ENCODE data around the gene E2F1.
"Not testable (repeated sequence)": the region's sequence is repeated elsewhere in the genome, so short reads cannot be mapped to it uniquely, and the experiment has no call there.

The E2F1 gene

GRCh38 chr20:33701629-33702450 lies 15.7 kb upstream of the E2F1 start:
- Histone ChIP-seq H3K27ac (ENCODE audit: low read length) (no peak overlapping the region), H2AFZ (ENCODE audit: low read length) (no peak overlapping the region), H3K27me3 (replicated peaks; ENCODE audit: insufficient read depth, low read length) (no peaks in the 10 kb centered on the region), H3K9me3 (replicated peaks; ENCODE audit: insufficient read depth, low read length) (no peaks in the 10 kb centered on the region), H3K9ac (ENCODE audit: low read length) (no peak overlapping the region), H4K20me1 (ENCODE audit: insufficient read depth, low read length) (no peaks in the 10 kb centered on the region), H3F3A (ENCODE audit: insufficient read depth, low read length) (no peaks in the 10 kb centered on the region), H3K4me3 (ENCODE audit: low read length) (no peak overlapping the region), H3K4me2 (ENCODE audit: low read depth, low read length) (no peak overlapping the region), H3K36me3 (replicated peaks; ENCODE audit: insufficient read depth, low read length) (no peaks in the 10 kb centered on the region), H3K9me2 (replicated peaks; ENCODE audit: insufficient read depth, low read length) (no peaks in the 10 kb centered on the region), H3K79me2 (ENCODE audit: low read length) (no peaks in the 10 kb centered on the region), H3K4me1 (ENCODE audit: low read length) (no peaks in the 10 kb centered on the region)
- DNase-seq: no peak
- TF ChIP-seq EZH2 (optimal IDR thresholded peaks at IDR 0.05; ENCODE audit: low read depth, low read length) (no peak), EZH2phosphoT487 (IDR thresholded peaks at IDR 0.05; ENCODE audit: low read length) (no peak), CTCF (IDR thresholded peaks at IDR 0.05; ENCODE audit: low read length) (no peak)

DNA sequence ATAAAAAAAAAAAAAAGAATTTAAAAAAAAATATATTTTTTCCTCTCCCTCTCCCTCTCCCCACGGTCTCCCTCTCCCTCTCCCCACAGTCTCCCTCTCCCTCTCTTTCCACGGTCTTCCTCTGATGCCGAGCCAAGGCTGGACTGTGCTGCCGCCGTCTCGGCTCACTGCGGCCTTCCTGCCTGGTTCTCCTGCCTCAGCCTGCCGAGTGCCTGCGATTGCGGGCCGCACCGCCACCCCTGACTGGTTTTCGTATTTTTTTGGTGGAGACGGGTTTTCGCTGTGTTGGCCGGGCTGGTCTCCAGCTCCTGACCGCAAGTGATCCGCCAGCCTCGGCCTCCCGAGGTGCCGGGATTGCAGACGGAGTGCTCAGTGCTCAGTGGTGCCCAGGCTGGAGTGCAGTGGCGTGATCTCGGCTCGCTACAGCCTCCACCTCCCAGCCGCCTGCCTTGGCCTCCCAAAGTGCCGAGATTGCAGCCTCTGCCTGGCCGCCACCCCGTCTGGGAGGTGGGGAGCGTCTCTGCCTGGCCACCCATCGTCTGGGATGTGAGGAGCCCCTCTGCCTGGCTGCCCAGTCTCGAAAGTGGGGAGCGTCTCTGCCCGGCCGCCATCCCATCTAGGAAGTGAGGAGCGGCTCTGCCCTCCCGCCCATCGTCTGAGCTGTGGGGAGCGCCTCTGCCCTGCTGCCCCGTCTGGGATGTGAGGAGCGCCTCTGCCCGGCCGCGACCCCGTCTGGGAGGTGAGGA lies 14.7 kb upstream of the E2F1 start:
- H3F3A ChIP-seq (ENCODE audit: insufficient read depth, low read length); H3K4me2 ChIP-seq (ENCODE audit: low read depth, low read length); H3K79me2 ChIP-seq (ENCODE audit: low read length); H3K4me3 ChIP-seq (ENCODE audit: low read length); H2AFZ ChIP-seq (ENCODE audit: low read length); H3K27me3 ChIP-seq (replicated peaks; ENCODE audit: insufficient read depth, low read length); H4K20me1 ChIP-seq (ENCODE audit: insufficient read depth, low read length); H3K9me2 ChIP-seq (replicated peaks; ENCODE audit: insufficient read depth, low read length); H3K4me1 ChIP-seq (ENCODE audit: low read length); DNase-seq; H3K27ac ChIP-seq (ENCODE audit: low read length); H3K9ac ChIP-seq (ENCODE audit: low read length); H3K36me3 ChIP-seq (replicated peaks; ENCODE audit: insufficient read depth, low read length); H3K9me3 ChIP-seq (replicated peaks; ENCODE audit: insufficient read depth, low read length): not testable (repeated sequence)

DNA sequence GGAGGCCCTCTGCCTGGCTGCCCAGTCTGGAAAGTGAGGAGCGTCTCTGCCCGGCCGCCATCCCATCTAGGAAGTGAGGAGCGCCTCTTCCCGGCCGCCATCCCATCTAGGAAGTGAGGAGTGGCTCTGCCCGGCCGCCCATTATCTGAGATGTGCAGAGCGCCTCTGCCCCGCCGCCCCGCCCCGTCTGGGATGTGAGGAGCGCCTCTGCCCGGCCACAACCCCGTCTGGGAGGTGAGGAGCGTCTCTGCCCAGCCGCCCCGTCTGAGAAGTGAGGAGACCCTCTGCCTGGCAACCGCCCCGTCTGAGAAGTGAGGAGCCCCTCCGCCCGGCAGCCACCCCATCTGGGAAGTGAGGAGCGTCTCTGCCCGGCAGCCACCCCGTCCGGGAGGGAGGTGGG lies 12.8 kb upstream of the E2F1 start:
- not testable (repeated sequence) for H4K20me1 ChIP-seq (ENCODE audit: insufficient read depth, low read length); H2AFZ ChIP-seq (ENCODE audit: low read length); H3K27ac ChIP-seq (ENCODE audit: low read length); H3K79me2 ChIP-seq (ENCODE audit: low read length); H3K4me3 ChIP-seq (ENCODE audit: low read length); H3K9ac ChIP-seq (ENCODE audit: low read length); H3K4me2 ChIP-seq (ENCODE audit: low read depth, low read length); H3K9me2 ChIP-seq (replicated peaks; ENCODE audit: insufficient read depth, low read length); H3K36me3 ChIP-seq (replicated peaks; ENCODE audit: insufficient read depth, low read length); DNase-seq; H3K4me1 ChIP-seq (ENCODE audit: low read length); H3F3A ChIP-seq (ENCODE audit: insufficient read depth, low read length); H3K27me3 ChIP-seq (replicated peaks; ENCODE audit: insufficient read depth, low read length); H3K9me3 ChIP-seq (replicated peaks; ENCODE audit: insufficient read depth, low read length)

GRCh38 chr20:33697129-33697528 lies 10.9 kb upstream of the E2F1 start:
- no peaks in the 10 kb centered on the region for H3K36me3 ChIP-seq (replicated peaks; ENCODE audit: insufficient read depth, low read length)
- H3K9me2 ChIP-seq (replicated peaks; ENCODE audit: insufficient read depth, low read length): no peaks in the 10 kb centered on the region
- TF ChIP-seq EZH2 (optimal IDR thresholded peaks at IDR 0.05; ENCODE audit: low read depth, low read length): no peak
- no peak for TF ChIP-seq EZH2phosphoT487 (IDR thresholded peaks at IDR 0.05; ENCODE audit: low read length)
- TF ChIP-seq CTCF (IDR thresholded peaks at IDR 0.05; ENCODE audit: low read length): no peak
- no peak overlapping the region for H3K9ac ChIP-seq (ENCODE audit: low read length)
- H3K4me3 ChIP-seq (ENCODE audit: low read length): no peak overlapping the region
- H3K79me2 ChIP-seq (ENCODE audit: low read length): no peaks in the 10 kb centered on the region
- H3K27ac ChIP-seq (ENCODE audit: low read length): no peak overlapping the region
- no peak overlapping the region for H3K4me2 ChIP-seq (ENCODE audit: low read depth, low read length)
- H2AFZ ChIP-seq (ENCODE audit: low read length): no peak overlapping the region
- no peaks in the 10 kb centered on the region for H4K20me1 ChIP-seq (ENCODE audit: insufficient read depth, low read length)
- no peaks in the 10 kb centered on the region for H3K4me1 ChIP-seq (ENCODE audit: low read length)
- H3K9me3 ChIP-seq (replicated peaks; ENCODE audit: insufficient read depth, low read length): no peaks in the 10 kb centered on the region
- no peaks in the 10 kb centered on the region for H3K27me3 ChIP-seq (replicated peaks; ENCODE audit: insufficient read depth, low read length)
- DNase-seq: no peak
- no peaks in the 10 kb centered on the region for H3F3A ChIP-seq (ENCODE audit: insufficient read depth, low read length)
